IPS DF 4.7 (cell line): ENCODE results near the gene FBXO11.
A peak's percentile ranks its signal among the peaks of the same experiment; 100 is the strongest.
"Not testable (repeated sequence)": the region's sequence is repeated elsewhere in the genome, so short reads cannot be mapped to it uniquely, and the experiment has no call there.

Experiments
- DNase-seq: peaks from one replicate; pipeline ENCODE4 v3.0.0-alpha.2; 2013; ENCODE audit warnings: low spot score; ENCODE audit errors: extremely low read depth

Gene FBXO11

DNA sequence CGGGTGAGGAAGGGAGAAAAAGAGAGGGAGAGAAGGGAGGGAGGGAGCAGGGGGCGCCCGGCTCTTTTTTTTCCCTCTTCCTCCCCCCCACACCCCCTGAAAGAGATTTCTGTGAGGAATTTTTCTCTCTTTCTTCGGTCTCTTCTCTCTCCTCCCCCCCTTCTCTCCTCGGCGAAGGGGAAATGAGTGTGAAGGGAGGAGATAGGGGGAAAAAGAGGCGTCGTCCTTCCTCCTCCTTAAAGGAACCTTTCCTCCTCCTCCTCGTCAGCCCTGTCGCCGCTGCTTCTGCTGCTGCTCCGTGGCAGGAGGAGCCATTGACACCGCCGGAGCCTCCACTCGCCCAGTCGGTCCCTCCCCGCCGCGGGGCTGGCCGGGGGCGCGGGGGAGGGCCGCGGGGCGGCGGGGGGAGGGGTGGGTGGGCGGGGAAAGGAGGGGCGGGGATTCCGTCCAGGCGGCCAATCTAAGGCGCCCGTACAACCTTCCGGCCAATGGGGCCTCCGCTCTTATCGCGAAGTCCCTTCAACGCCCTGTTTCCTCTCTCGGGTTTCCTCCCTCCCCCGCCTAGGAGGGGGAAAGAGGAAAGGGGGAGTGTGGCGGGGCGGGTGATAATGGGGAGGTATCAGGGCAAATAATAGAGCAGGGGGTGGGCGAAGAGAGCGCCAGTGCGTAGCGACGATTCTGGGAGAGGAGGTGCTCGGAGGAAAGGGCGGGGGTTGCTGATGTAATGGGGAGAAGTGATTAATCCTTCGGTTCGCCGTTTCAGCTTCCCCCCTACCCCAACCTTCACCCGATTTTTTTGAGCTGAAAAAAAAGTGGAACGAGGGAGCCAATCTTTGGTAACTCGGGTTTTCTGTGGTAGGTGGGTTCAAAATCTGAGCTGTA lies at the start of gene FBXO11:
FBXO11 (minus strand) TSS at position 342 of the 882 bp plus-strand sequence. CDS start 778 bp downstream, outside the sequence.
- DNase-seq: peak; percentile 84

DNA sequence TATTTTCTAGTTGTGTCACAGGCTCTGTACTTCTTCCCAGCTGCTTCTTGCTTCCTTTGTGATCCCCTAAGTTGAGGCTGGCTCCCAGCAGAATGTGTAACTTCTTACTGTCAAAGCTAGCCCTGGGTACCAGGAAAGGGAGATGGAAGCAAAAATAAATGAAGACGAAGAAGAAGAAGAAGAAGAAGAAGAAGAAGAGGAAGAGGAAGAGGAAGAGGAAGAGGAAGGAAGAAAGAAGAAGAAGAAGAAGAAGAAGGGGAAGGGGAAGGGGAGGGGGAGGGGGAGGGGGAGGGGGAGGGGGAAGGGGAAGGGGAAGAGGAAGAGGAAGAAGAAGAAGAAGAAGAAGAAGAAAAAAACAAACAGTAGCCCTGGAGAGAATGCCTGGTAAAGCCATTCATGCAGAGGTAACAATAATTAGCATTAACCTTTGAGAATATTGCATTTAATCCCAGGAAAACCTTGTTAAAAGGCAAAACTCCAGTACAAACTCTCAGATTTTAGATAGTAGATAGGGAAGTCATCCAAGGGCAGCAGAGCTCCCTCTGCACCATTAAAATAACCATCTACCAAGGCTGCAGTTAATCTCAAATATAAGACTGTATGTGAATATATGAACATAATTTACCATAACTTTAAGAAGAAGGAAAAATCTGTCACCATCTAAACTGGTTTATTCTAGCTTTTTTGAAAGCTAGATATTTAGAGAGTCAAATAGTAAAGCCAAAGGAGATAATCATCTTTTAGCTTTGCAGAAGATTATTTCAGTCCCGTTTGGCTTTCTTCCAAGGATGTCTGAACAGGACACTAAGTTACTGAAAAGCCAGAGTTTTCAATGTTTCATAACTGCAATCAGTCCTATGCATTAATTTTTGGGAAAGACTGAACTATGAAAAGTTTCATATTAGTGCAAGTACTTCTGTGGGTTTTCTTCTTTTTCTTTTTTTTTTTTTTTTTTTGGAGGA lies 44.3 kb upstream of the FBXO11 start:
- no peak for DNase-seq

DNA sequence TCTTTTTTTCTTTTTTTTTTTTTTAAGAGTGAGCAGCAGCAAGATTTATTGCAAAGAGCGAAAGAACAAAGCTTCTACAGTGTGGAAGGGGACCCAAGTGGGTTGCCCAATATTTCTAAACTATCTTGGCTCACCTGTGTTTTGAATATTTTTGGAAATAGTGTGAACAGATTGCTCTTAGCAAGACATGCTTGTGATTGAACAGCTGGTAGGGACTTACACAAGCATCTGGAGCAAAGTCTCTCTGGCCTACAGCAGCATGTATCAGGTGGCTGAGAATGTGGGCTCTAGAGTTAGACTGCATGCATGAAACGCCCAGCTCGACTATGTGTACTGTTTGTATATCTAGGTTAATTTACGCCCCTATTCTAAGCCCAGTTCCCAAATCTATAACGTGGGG lies 40.3 kb upstream of the FBXO11 start:
- no peak for DNase-seq

DNA sequence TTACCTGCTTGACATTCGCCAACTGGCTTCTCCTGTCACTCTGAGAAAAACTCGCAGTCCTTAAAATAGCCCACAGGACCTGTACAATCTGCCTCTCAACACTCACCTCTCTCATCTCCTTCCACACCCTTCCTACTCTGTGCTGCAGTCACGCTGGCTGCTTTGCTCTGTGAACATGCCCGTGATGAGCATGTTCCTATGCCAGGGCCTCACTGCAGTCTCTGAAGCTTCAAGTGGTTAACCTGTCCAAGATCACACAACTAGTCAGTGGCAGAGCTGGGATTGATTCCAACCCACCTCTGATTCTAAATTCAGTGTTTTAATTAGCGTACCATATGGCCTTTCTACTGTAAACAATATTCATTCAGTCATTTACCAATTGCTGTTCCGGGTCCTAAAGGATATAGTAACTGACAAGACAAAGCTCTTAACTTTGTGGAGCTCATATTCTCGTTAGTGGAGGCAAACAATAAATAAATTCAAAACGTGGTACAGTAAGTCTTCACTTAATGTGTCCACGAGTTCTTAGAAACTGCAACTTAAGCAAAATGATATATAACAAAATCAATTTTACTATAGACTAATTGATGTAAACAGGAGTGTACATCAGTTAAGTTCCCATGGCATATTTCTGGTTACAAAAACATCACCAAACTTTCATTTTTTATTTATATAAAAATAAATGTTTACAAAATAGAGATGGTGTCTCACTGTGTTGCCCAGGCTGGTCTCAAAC lies 38.9 kb upstream of the FBXO11 start:
- DNase-seq: no peak

DNA sequence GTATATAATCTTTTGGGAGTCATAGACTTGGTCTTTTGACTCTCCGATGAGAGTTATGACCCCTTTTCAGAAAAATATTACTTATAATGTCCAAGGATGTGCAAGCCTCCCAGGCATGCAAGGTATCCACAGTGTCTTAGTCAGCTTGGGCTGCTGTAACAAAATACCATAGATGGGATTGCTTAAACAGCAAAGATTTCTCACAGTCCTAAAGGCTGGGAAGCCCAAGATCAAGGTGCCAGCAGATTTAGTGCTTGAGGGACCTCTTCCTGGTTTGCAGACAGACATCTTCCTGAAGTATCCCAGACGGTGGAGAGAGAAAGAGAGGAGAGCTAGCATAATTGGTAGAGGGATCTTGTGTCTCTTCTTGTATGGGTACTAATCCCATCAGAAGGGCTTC lies 35.6 kb upstream of the FBXO11 start:
- no peak for DNase-seq

DNA sequence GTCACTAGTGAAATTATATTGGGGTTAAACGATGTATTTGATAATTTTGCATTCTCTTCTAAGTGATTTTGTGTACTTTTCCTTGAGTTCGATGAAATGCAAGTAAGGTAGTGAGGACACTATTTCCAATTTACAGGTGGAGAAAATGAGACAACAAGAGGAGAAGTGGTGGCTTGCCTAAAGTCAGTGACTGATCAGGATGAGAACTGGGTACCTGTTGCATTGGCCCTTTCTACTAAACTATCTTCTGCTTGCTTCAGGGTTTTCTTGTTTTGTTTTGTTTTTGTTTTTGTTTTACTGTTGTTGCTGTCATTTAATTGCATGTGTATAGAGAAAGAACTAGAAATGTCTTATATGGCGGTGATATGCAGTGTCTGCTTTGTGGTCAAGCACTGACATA lies 31.4 kb upstream of the FBXO11 start:
- no peak for DNase-seq

DNA sequence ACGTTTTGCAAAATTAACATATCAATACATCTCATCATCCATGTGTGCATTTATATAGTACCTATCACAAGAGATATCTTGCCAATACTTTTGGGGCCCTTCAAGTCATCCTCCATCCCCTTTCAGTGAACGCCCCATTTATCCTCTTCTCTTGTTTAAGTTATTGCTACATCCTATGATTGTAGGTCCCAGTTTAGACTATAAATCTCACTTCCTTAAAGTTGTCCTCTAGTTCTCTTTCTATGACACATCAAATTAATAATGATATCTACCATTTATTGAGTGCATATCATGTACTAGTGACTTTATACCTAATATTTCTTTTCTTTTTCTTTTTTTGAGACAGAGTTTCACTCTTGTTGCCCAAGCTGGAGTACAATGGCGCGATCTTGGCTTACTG lies 28.8 kb upstream of the FBXO11 start:
- DNase-seq: no peak

DNA sequence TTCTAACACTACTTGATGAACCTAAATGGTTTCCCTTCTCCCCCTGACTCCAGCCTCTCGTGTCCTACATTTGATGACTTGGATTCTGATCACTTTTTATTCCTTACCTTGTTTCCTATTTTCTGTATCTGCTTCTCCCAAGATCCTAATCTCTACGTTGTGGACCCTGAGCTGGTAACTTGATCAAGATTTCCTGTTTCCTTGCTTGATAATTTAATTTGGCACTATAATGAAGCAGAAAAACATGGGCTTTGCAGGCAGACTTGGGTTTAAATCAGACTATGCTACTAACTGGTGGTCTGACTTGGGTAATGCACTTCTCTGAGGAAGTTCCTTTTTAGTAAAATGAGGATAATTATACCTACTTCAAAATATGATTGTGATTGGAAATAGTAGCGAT lies 11.7 kb upstream of the FBXO11 start:
- DNase-seq: no peak

DNA sequence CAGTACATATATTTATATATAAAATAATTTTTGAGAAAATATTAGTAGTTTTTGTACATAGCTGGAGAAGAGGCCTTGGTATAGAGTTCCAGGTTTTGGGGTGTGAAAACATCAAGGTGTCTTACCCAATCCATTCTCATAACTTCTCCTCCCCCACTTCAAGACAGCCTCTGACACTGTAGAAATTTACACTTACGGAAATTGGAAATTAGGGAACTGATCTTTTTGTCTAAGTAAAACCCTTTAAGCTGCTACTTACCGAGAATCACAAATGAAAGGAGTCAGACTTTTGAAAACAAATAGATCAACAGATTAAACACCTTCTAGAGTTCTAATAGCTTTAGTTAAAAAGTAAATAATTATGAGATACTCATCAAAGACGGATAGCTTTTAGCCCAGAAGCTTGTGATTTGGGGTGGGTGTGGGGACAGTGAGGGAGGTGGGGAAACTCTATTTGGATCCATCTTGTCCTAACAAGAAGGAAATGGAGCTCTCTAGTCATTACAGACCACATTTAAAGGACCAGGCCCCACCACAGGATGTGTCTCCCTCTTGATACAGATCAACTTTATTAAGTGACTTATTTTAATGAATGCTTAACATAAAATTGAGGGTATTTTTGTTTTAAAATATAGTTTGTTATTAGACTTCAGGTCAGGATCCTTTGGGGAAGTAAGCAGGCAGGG lies 11.1 kb upstream of the FBXO11 start:
- DNase-seq: no peak

DNA sequence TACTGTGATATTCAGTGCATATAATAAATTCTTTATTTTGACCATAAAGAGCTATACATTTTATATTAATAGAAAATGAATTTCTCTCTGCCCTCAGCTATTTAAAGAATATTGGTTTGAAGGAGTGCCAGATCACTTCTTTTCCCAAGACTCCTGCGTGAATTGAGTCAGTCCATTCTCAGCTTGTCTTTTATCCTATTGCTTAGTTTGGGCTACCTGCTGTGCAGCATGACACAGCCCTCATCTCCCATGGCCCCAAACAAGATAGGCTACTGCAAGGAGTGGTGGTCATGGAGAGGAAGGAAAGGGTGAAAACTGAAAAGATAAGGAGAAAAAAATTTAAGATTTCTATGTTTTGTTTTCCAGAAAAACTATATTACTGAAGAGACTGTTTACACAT lies 10.1 kb upstream of the FBXO11 start:
- DNase-seq: no peak

DNA sequence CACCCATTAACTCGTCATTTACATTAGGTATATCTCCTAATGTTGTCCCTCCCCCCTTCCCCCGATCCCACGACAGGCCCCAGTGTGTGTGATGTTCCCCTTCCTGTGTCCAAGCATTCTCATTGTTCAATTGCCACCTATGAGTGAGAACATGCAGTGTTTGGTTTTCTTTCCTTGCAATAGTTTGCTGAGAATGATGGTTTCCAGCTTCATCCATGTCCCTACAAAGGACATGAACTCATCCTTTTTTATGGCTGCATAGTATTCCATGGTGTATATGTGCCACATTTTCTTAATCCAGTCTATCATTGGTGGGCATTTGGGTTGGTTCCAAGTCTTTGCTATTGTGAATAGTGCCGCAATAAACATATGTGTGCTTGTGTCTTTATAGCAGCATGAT lies 4.4 kb upstream of the FBXO11 start:
- DNase-seq: not testable (repeated sequence)

DNA sequence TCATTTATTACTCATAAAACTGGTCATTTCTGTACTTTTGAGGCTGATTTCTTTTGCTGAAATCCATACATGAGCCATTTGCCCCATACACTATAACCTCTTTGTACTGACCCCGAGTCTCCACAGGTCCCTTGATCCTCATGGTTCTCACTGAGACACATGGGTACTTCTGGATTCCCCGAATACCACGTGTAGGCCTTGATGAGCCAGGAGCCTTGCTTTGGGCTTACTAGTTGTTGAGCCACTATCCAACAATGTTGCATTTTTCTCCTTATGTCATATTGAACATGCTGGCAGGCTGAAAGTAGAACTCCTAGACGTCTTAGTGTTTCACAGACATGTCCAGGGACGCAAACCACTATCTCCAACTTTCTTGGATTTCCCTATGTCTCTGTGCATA lies 2.4 kb upstream of the FBXO11 start:
- no peak for DNase-seq

DNA sequence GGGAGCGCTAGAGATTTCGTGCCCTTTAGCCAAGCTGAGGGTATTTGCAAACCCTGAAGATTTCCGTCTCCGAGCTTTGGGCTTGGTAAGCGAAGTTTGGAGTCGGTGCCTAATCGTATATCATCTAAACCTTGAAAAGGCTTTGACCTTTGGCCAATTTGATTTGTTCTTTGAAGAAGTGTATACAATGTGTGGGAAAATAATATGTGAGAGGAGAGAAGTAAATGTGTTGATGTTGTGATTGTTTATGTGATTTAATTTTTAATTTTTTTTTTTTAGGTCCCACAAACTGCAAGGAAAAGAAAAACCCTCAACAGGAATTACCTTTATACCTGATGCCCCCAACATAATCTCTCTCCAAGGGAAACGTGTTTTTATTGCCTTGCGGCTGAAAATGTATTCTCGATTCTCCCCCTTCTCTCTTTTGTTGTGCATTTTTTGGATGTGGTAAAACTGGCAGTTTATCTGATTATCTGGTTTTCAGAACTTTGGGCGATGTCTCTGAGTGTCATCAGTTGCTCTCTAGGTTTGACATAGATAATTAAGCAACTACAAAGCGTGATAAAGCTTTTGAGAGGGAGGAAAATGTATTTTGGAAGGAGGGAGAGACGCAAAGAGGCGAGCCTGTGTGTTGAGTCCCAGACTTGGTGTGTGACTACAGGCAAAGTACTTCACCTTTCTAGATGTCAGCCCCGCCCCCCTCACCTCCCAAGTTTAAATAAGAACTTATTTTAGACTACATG lies 912 bp upstream of the FBXO11 start:
- no peak for DNase-seq

DNA sequence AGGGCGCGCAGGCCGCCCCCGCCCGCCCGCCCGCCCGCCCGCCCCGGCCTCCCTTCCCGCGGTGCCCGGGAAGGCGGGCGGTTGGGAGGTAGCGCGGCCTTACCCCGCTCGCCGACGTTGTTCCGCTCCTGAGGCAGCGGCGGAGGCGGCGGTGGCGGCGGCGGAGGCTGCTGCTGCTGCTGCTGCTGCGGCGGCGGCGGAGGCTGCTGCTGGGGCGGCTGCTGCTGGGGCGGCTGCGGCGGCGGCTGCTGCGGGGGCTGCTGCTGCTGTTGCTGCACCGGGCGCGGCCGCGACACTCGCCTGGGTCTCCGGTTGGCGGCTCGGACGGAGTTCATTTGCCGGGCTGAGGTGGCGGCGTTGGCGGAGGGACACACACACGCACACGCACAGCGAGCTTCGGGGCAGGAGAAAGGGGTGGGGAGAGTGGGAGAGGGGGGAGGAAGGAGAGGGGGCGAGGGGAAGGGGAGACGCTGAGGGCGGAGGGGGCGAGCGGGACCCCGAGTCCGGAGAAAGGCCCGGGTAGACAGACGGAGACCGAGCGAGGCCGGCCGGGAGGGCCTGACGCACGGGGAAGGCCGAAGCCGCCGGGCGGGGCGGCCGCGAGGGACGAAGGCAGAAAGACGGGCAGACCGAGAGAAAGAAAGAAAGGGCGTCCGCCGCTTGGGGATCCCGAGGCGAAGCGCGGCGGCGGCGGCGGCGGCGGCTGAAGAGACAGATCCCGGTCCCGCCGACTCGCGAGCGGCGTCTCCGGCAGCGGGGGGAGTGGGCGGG lies 727 bp downstream of the FBXO11 start:
- DNase-seq: no peak

DNA sequence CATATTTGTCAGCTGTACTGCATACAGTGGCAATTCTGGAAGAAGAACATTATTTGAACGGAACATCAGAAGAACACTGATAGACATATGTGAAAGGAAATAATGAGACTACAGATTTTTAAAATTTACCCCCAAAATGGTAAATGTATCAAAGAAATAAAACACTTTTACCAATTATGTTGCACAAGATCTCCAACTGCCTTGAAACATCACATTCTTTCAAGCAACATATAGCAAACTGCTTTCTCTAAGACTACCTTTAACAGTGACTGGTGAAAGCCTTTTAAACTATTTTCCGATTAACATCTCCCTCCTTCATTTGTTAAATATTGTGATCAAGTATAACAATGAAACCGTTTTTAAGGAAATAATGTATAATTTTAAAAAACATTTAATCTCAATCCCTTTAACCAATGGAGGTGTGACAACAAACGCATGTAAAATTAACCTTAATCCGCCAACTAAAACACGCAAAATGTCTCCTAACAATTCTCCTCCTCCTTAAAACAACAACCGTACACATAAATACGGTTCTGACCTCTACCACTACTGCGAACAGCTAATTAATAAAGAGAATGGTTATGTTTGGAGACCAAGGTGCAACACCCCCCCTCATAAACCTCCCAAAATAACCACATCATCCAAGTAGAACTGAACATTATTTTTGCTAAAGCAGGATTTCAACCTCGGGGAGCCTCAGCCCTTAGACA lies 2.4 kb downstream of the FBXO11 start:
- DNase-seq: no peak

DNA sequence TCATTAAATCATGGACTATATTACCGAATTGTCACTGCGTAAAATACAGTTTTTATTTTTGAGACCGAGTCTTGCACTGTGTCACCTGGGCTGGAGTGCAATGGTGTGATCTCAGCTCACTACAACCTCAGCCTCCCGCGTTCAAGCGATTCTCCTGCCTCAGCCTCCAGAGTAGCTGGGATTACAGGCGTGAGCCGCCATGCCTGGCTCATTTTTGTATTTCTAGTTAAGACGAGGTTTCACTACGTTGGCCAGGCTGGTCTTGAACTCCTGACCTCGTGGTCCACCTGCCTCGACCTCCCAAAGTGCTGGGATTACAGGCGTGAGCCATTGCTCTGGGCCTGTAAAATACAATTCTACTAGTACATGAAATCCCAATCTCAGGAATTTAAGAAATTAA lies 4.4 kb downstream of the FBXO11 start:
- DNase-seq: not testable (repeated sequence)

DNA sequence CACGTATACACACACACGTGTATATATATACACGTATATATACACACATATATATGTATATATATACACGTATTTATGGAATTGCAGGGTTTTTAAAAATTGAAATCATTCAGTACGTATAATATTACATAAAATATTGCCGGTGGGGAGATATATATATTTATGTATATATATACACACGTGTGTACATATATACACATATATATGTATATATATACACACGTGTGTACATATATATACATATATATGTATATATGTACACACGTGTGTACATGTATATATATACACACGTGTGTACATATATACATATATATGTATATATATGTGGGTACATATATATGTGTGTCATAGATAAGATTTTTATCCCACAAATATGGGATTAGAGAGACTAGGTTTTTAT lies 5.4 kb downstream of the FBXO11 start:
- DNase-seq: no peak

DNA sequence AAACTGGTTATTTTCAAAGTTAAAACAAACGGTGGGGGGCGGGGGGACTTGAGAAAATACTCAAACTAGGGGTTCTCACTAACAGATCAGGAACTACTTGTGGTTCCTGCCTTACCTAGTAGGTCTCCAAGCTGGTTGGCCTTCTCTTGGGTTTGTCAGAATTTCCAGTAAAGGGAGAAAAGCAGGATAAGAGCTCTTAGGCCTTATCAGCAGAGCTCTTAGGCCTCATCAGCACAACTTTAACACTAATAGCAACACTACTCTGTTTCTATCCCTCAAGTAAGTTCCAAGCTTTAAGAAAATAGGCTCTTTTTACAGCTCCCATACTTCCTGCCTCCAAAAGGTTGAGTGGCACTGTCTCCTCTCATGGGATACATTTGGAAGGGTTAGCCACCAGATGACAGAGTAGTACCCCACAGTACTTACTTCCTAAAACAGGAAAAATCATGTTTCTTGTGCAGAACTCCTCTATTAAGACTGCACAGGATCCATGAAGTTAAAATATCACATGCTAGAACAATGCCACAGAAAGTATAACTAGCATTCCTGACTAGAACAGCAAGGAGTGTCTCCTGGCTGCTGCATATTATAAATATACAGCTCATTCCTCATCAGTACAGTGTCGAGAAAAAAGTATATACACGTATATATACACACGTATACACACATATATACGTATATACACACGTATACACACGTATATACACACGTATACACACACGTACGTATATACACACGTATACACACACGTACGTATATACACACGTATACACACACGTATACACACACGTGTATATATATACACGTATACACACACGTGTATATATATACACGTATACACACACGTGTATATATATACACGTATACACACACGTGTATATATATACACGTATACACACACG lies 6.1 kb downstream of the FBXO11 start:
- no peak for DNase-seq
